Trophoblast cell (in vitro differentiated cells and primary cell): ENCODE data around the gene STYXL1.

Experiments used
- DNase-seq, 2 donors: peaks; one replicate each; pipeline ENCODE4 v3.0.0-alpha.2; 2016
- H2AFZ ChIP-seq: 2 replicates; pipeline ENCODE4 v1.6.1; 2013; ENCODE audit warnings: low read length, moderate library complexity, mild to moderate bottlenecking; ENCODE audit not compliant: insufficient read depth, poor library complexity
- H2AK5ac ChIP-seq: 2 replicates; pipeline ENCODE4 v1.6.1; 2013; ENCODE audit warnings: mild to moderate bottlenecking, low read length
- H2BK120ac ChIP-seq: 2 replicates; pipeline ENCODE4 v1.6.1; 2013; ENCODE audit warnings: low read length, mild to moderate bottlenecking, moderate library complexity; ENCODE audit not compliant: insufficient read depth, poor library complexity
- H2BK12ac ChIP-seq: 2 replicates; pipeline ENCODE4 v1.6.1; 2013; ENCODE audit warnings: mild to moderate bottlenecking, low read length, moderate library complexity
- H2BK5ac ChIP-seq: 2 replicates; pipeline ENCODE4 v1.6.1; 2013; ENCODE audit warnings: low read length, low read depth, moderate library complexity, mild to moderate bottlenecking; ENCODE audit not compliant: poor library complexity
- H3K14ac ChIP-seq: 2 replicates; pipeline ENCODE4 v1.6.1; 2013; ENCODE audit warnings: mild to moderate bottlenecking, low read length
- H3K18ac ChIP-seq: 2 replicates; pipeline ENCODE4 v1.6.1; 2013; ENCODE audit warnings: mild to moderate bottlenecking, low read length
- H3K23ac ChIP-seq: 2 replicates; pipeline ENCODE4 v1.6.1; 2013; ENCODE audit warnings: low read length
- H3K27ac ChIP-seq: 2 replicates; pipeline ENCODE4 v1.5.1; 2013; ENCODE audit warnings: low read depth, mild to moderate bottlenecking, inconsistent platforms, low read length, moderate library complexity
- H3K27me3 ChIP-seq: 2 replicates; pipeline ENCODE4 v1.6.1; 2013; ENCODE audit warnings: inconsistent platforms, mild to moderate bottlenecking, low read length, moderate library complexity; ENCODE audit not compliant: insufficient read depth
- H3K36me3 ChIP-seq, 2 experiments: 1 replicate in 1 of 2; 2 replicates in 1 of 2; pipeline ENCODE4 v1.6.1; 2013; ENCODE audit warnings: low read length in 2 of 2, mild to moderate bottlenecking in 2 of 2, moderate library complexity in 1 of 2; ENCODE audit not compliant: insufficient read depth in 2 of 2, control insufficient read depth in 1 of 2
- H3K4ac ChIP-seq: 2 replicates; pipeline ENCODE4 v1.6.1; 2013; ENCODE audit warnings: low read depth, mild to moderate bottlenecking, low read length, moderate library complexity
- H3K4me1 ChIP-seq, 2 experiments: 1 replicate in 1 of 2; 2 replicates in 1 of 2; pipeline ENCODE4 v1.6.1; 2013; ENCODE audit warnings: low read length in 2 of 2, mild to moderate bottlenecking in 2 of 2, moderate library complexity in 1 of 2; ENCODE audit not compliant: insufficient read depth in 2 of 2, control insufficient read depth in 1 of 2
- H3K4me2 ChIP-seq: 2 replicates; pipeline ENCODE4 v1.6.1; 2013; ENCODE audit warnings: inconsistent platforms, mild to moderate bottlenecking, low read length, moderate library complexity
- H3K4me3 ChIP-seq: 2 replicates; pipeline ENCODE4 v1.5.1; 2013; ENCODE audit warnings: mild to moderate bottlenecking, low read depth, low read length, inconsistent platforms
- H3K79me1 ChIP-seq: one replicate; pipeline ENCODE4 v1.6.1; 2013; ENCODE audit warnings: low read length
- H3K79me2 ChIP-seq: 2 replicates; pipeline ENCODE4 v1.6.1; 2013; ENCODE audit warnings: low read length, mild to moderate bottlenecking; ENCODE audit not compliant: control insufficient read depth, insufficient read depth, poor library complexity
- H3K9ac ChIP-seq: 2 replicates; pipeline ENCODE4 v1.6.1; 2013; ENCODE audit warnings: mild to moderate bottlenecking, low read length
- H3K9me3 ChIP-seq: 2 replicates; pipeline ENCODE4 v1.6.1; 2013; ENCODE audit warnings: low read depth, mild to moderate bottlenecking, control low read depth, inconsistent platforms, low read length; ENCODE audit not compliant: insufficient read depth
- H4K12ac ChIP-seq: 2 replicates; pipeline ENCODE4 v1.6.1; 2013; ENCODE audit warnings: low read depth, mild to moderate bottlenecking, low read length, moderate library complexity
- H4K8ac ChIP-seq: 2 replicates; pipeline ENCODE4 v1.6.1; 2013; ENCODE audit warnings: low read depth, mild to moderate bottlenecking, low read length, moderate library complexity
- H4K91ac ChIP-seq: one replicate; pipeline ENCODE4 v1.6.1; 2013; ENCODE audit warnings: low read depth, mild to moderate bottlenecking, low read length, moderate library complexity
- WGBS: extraction: QIAGEN DNeasy Blood & Tissue Kit; methylation state at CpG from one replicate; pipeline ENCODE4 v1.1.7; 2013; ENCODE audit warnings: missing lambda C conversion rate; ENCODE audit not compliant: insufficient read length, insufficient coverage; ENCODE audit errors: extremely low coverage; 5-methylcytosine and 5-hydroxymethylcytosine counted together

Gene STYXL1

DNA sequence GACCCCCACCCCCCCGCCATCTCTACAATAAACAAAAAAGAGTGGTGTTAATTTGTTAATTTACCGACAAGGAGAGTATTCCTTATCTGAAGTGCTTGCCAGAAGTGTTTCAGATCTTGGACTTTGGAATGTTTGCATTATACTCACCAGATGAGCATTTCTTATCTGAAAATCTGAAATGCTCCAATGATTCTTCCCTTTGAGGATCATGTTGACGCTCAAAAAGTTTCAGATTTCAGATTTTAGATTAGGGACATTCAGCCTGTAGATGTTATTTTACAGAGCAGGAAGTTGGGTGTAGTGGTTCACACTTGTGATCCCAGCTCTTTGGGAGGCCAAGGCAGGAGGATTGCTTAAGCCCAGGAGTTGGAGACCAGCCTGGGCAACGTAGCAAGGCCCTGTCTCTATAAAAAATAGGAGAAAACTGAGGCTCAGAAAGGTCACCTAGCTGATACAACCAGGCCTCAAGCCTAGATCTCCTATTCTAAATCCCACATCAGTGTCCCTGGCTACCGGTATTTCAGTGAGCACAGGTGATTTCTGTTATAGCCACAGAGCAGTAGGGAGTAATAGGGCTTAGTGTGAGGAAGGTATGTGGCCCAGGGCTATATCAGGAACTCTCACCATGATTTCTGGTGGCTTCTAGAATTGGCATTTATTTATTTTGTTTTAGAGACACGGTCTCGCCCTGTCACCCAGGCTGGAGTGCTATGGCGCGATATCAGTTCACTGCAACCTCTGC is 88.8 kb downstream of the STYXL1 start:
- no peak overlapping the region for H2BK12ac ChIP-seq
- peaks cover 3% of the 10 kb centered on the region for H3K9me3 ChIP-seq
- H3K18ac ChIP-seq, result no peak overlapping the region
- H3K79me2 ChIP-seq, result peaks cover 2% of the 10 kb centered on the region
- peak; percentile 42 to 95 for DNase-seq
- H3K9ac ChIP-seq, result no peak overlapping the region
- no peak overlapping the region for H3K27ac ChIP-seq
- peaks cover 16 to 27% of the 10 kb centered on the region in 2 experiments for H3K36me3 ChIP-seq
- no peak overlapping the region for H3K4me2 ChIP-seq
- no peak overlapping the region for H3K4ac ChIP-seq
- H2BK120ac ChIP-seq, result no peak overlapping the region
- no peak overlapping the region for H2AFZ ChIP-seq
- H2BK5ac ChIP-seq, result no peak overlapping the region
- H3K4me1 ChIP-seq, result peaks cover 17 to 38% of the 10 kb centered on the region in 2 experiments
- H3K27me3 ChIP-seq, result no peaks in the 10 kb centered on the region
- no peak overlapping the region for H4K12ac ChIP-seq
- peaks cover 17% of the 10 kb centered on the region for H3K79me1 ChIP-seq
- H2AK5ac ChIP-seq, result no peak overlapping the region
- no peak overlapping the region for H4K91ac ChIP-seq
- H4K8ac ChIP-seq, result no peak overlapping the region
- no peak overlapping the region for H3K4me3 ChIP-seq
- no peak overlapping the region for H3K23ac ChIP-seq
- WGBS, result no CpG with 5 or more reads among the region's 9 CpGs
- no peak overlapping the region for H3K14ac ChIP-seq

DNA sequence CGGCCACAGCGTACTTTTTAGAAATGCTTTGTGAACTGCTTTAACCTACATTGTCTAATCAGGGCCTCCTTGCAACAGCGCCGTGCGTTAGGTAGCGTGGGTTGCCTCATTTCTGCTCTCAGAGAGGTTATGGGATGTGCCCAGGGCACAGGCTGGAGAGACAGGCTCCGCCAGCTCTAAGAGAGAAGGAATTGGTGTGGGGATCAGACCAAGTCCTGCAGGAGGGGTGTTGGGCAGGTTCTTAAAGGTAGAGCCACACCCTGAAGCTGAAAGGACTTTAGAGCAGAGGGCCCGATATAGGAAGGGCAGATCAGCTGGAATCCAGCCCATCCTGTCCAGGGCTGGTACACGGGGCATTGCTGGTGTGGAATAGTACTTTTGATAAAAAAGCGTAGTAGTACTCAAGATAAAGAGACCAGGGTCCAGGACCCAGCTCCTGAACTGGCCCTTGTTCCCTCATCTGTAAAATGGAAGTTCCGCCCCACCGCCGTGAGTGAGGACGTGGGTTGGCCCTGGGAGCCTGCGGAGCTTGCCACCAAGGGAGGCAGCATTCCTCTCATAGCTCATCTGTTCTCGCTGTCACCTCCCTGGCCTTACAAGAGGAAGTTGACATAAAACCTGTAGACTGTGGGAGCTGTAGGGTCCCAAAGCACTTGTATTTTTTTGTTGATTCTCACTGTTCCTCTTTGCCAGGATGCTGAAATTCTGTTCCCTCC is 90.6 kb downstream of the STYXL1 start:
- H3K79me1 ChIP-seq, result peaks cover 17% of the 10 kb centered on the region

DNA sequence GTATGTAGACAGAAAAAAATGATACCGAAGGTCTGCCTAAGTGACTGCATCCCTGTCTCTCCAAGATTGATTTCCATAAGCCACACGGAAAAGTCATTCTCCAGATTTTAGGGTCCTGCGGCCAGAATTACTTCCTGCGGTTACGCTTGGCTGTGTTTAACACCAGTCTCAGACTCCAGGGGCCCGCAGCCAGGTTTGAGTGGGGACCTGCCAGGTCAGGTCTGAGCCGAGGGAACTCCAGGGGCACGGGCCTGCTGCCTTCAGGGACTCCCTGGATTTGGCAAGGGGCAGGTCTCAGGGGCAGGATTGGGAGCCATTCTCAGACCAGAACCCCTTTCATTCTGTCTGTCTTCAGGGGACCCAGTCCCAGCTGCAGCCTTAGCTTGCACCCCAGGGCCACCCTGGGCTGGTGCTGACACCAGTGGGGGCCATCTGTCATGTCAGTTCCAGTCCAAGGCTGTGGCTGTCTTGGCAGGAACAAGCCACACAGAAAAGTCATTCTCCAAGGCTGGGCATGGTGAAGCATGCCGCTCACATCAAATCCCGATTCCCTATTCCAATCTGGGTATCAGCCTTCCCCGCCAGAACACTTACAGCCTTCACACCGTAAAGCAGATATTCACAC is 92.4 kb downstream of the STYXL1 start:
- Histone ChIP-seq H3K4me1 (peaks cover 21 to 32% of the 10 kb centered on the region in 2 experiments), H2AK5ac (peak overlapping the region; percentile 93), H3K18ac (peak overlapping the region; percentile 89), H3K79me2 (peaks cover 2% of the 10 kb centered on the region), H3K4me2 (no peak overlapping the region), H4K91ac (peak overlapping the region; percentile 79), H3K27ac (peak overlapping the region; percentile 43), H2BK12ac (peak overlapping the region; percentile 84), H3K27me3 (no peaks in the 10 kb centered on the region), H3K23ac (no peak overlapping the region), H3K4ac (peak overlapping the region; percentile 49), H2BK120ac (peak overlapping the region; percentile 68), H3K36me3 (peaks cover 17 to 28% of the 10 kb centered on the region in 2 experiments), H3K4me3 (no peak overlapping the region), H3K9me3 (peaks cover 6% of the 10 kb centered on the region), H2BK5ac (peak overlapping the region; percentile 57), H2AFZ (peak overlapping the region; percentile 47), H4K12ac (peak overlapping the region; percentile 76), H3K9ac (no peak overlapping the region), H3K79me1 (peaks cover 17% of the 10 kb centered on the region), H4K8ac (no peak overlapping the region), H3K14ac (peak overlapping the region; percentile 81)
- WGBS, result 100% methylated on average over 1 of the region's 12 CpGs
- DNase-seq, result no peak

More for the DNA sequence above, 90.6 kb downstream of the STYXL1 start:
- peak overlapping the region; percentile 6 for H3K4ac ChIP-seq
- H3K23ac ChIP-seq, result no peak overlapping the region
- H2AK5ac ChIP-seq, result peak overlapping the region; percentile 44
- peak overlapping the region; percentile 38 for H4K91ac ChIP-seq
- peaks cover 19 to 30% of the 10 kb centered on the region in 2 experiments for H3K36me3 ChIP-seq
- H3K9ac ChIP-seq, result no peak overlapping the region
- H3K27ac ChIP-seq, result peak overlapping the region; percentile 36
- peaks cover 2% of the 10 kb centered on the region for H3K79me2 ChIP-seq
- no CpG with 5 or more reads among the region's 16 CpGs for WGBS
- peak overlapping the region; percentile 15 for H3K4me2 ChIP-seq
- peak overlapping the region; percentile 83 for H3K18ac ChIP-seq
- no peaks in the 10 kb centered on the region for H3K27me3 ChIP-seq
- peaks cover 17 to 30% of the 10 kb centered on the region in 2 experiments for H3K4me1 ChIP-seq
- peak overlapping the region; percentile 53 for H3K14ac ChIP-seq
- peak overlapping the region; percentile 29 for H2BK120ac ChIP-seq
- DNase-seq, result peak; percentile 97 to 98
- H4K8ac ChIP-seq, result peak overlapping the region; percentile 23
- peak overlapping the region; percentile 64 for H2BK5ac ChIP-seq
- H2BK12ac ChIP-seq, result peak overlapping the region; percentile 61
- H4K12ac ChIP-seq, result no peak overlapping the region
- no peak overlapping the region for H2AFZ ChIP-seq
- peaks cover 6% of the 10 kb centered on the region for H3K9me3 ChIP-seq
- H3K4me3 ChIP-seq, result no peak overlapping the region

DNA sequence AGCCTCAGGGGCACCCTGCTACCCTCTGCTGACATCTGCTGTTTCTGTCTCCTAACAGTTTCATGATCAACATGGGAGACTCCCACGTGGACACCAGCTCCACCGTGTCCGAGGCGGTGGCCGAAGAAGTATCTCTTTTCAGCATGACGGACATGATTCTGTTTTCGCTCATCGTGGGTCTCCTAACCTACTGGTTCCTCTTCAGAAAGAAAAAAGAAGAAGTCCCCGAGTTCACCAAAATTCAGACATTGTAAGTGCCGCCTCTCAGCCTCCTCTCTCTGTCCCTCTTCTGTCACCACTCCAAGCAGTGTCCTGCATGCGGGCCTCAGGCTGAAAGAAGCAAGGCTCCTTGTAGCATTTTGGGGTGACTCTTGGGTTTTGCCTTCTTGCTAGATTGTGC is 93.9 kb downstream of the STYXL1 start:
- Histone ChIP-seq H3K9ac (no peak overlapping the region), H2AFZ (no peak overlapping the region), H3K4me1 (peaks cover 19 to 30% of the 10 kb centered on the region in 2 experiments), H4K8ac (no peak overlapping the region), H2BK120ac (no peak overlapping the region), H3K27ac (no peak overlapping the region), H3K4me3 (no peak overlapping the region), H3K36me3 (peaks cover 15 to 25% of the 10 kb centered on the region in 2 experiments), H3K18ac (no peak overlapping the region), H3K23ac (no peak overlapping the region), H4K91ac (no peak overlapping the region), H3K4ac (no peak overlapping the region), H2BK12ac (no peak overlapping the region), H3K14ac (no peak overlapping the region), H3K79me2 (peaks cover 2% of the 10 kb centered on the region), H3K79me1 (peaks cover 17% of the 10 kb centered on the region), H3K4me2 (no peak overlapping the region), H2BK5ac (no peak overlapping the region), H4K12ac (no peak overlapping the region), H3K27me3 (no peaks in the 10 kb centered on the region), H3K9me3 (peaks cover 6% of the 10 kb centered on the region), H2AK5ac (no peak overlapping the region)
- no CpG with 5 or more reads among the region's 11 CpGs for WGBS
- DNase-seq, result no peak
